ENCODE measurements around the gene VAT1. TPM values are rescaled to one million over a fixed set of nuclear protein-coding genes. Genes with fewer than 3 reads are reported as not detected.

The VAT1 gene
- total and polyA plus RNA-seq, 2 donors (not counting 1 experiment from before 2014, with no cell fraction given), result 20.4 to 90.7 TPM

DNA sequence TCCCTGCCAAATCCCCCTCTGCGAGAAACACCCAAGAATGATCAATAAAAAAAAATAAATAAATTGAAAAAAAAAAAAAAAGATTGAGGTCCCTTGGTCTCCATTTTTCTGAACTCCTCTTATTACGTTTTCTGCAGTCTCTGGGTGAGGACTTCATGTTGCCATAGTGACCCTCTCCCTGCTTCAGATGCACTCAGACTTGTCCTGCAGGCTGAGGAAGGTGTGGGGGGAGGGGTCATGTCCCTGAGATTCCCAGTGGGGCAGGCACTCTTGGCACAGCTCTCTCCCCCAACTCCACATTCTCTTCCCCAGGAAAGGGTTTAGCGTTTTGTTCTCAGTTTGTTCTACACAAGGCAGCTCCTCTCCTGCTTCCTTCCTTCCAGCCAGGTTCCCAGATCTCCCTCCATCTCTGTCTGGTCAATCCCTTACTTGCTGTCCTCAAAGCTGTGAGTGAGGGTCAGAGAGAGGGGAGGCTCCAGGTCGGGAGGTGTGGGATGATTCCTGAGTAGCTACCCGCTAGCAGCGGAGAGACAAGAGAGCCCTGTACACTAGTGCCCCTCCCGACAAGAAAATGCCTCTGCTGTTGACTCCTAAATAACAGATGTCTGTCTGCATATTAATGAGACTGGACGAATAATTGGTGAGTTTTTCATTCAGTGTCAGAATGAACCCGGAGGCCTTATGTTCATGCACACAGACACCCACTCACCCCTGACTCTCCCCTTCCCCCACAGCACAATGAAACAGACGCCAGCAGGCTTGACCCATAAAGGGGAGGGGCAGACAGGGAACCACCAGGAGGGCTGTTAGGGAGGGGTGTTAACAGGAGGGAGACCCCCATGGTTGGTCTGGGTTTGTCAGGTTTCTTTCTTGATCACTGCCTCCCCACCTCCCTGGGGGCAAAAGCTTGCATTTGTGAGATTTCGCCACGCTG lies 12.0 kb upstream of the VAT1 start:
- H3K27me3 Mint-ChIP-seq, result no peaks in the 10 kb centered on the region
- no peak for ATAC-seq (ENCODE audit: low read depth)
- no peaks in the 10 kb centered on the region for H3K36me3 ChIP-seq (replicated peaks in 1 of 2; ENCODE audit: control extremely low read depth in 1 of 2, control insufficient read depth in 1 of 2, extremely low read depth in 1 of 2, insufficient read depth in 2 of 2, low read length in 1 of 2)
- POLR2A ChIA-PET, result no interaction called here
- no peak overlapping the region for H3K27ac Mint-ChIP-seq
- H2AFZ ChIP-seq (ENCODE audit: insufficient read depth, low read depth, low read length, poor library complexity, severe bottlenecking), result no peak overlapping the region
- H3K9me3 Mint-ChIP-seq (ENCODE audit: insufficient read depth), result no peaks in the 10 kb centered on the region
- no peak overlapping the region for H3K4me2 ChIP-seq (replicated peaks; ENCODE audit: low read depth, low read length, poor library complexity, severe bottlenecking)
- no peaks in the 10 kb centered on the region for H3K79me2 ChIP-seq (ENCODE audit: control insufficient read depth, insufficient read depth, low read length)
- H3K4me3 Mint-ChIP-seq, result no peak overlapping the region
- H3K9me3 ChIP-seq (ENCODE audit: control extremely low read depth in 1 of 3, control insufficient read depth in 2 of 3, insufficient read depth in 1 of 3, low read length in 2 of 3), result no peaks in the 10 kb centered on the region
- H3K4me1 ChIP-seq (ENCODE audit: control insufficient read depth in 2 of 2, insufficient read depth in 2 of 2, low read length in 2 of 2), result no peaks in the 10 kb centered on the region
- CTCF ChIA-PET, result no interaction called here
- TF ChIP-seq EZH2 (IDR thresholded peaks at IDR 0.05; ENCODE audit: borderline replicate concordance, insufficient read depth, low read depth, low read length, poor library complexity, severe bottlenecking), result no peak
- TF ChIP-seq, protein P1, sequence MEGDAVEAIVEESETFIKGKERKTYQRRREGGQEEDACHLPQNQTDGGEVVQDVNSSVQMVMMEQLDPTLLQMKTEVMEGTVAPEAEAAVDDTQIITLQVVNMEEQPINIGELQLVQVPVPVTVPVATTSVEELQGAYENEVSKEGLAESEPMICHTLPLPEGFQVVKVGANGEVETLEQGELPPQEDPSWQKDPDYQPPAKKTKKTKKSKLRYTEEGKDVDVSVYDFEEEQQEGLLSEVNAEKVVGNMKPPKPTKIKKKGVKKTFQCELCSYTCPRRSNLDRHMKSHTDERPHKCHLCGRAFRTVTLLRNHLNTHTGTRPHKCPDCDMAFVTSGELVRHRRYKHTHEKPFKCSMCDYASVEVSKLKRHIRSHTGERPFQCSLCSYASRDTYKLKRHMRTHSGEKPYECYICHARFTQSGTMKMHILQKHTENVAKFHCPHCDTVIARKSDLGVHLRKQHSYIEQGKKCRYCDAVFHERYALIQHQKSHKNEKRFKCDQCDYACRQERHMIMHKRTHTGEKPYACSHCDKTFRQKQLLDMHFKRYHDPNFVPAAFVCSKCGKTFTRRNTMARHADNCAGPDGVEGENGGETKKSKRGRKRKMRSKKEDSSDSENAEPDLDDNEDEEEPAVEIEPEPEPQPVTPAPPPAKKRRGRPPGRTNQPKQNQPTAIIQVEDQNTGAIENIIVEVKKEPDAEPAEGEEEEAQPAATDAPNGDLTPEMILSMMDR (IDR thresholded peaks at IDR 0.05), result no peak
- no peaks in the 10 kb centered on the region for H3K4me1 Mint-ChIP-seq
- no peak overlapping the region for H3K9ac ChIP-seq (ENCODE audit: low read length)
- WGBS (ENCODE audit: insufficient coverage), result 80% methylated on average over 4 of the region's 12 CpGs
- intact Hi-C loops (cut with micrococcal nuclease), result no loop called here
- H4K20me1 ChIP-seq (ENCODE audit: control insufficient read depth, insufficient read depth, low read length, poor library complexity, severe bottlenecking), result no peaks in the 10 kb centered on the region
- no peak overlapping the region for H3K4me3 ChIP-seq (ENCODE audit: control extremely low read depth in 1 of 5, extremely low read depth in 1 of 5, insufficient read depth in 1 of 5, low read depth in 2 of 5, low read length in 4 of 5)
- H3K27ac ChIP-seq (ENCODE audit: low read length in 2 of 2), result no peak overlapping the region
- H3K27me3 ChIP-seq (replicated peaks in 1 of 4; ENCODE audit: control extremely low read depth in 1 of 4, control insufficient read depth in 3 of 4, insufficient read depth in 4 of 4, low read length in 3 of 4), result no peaks in the 10 kb centered on the region
- DNase-seq, result no peak

DNA sequence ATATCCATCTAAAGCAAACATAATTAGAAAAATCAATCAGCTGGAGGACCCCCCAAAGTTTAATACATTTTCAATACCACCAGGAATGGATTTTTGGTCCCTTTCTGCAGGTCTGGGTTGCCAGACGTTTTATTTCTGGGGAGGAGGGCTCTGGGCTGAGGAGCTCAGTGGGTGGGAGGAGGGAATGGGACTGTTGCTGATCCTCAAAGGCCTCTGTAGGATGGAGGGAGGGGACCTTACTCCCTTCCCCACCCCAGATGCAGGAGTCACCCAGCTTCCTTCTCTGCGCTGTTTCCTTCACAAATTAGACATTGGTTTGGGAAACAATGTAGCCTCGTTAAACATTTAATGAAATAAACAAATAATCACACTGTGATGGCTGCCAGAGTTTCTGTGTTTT lies 9.5 kb upstream of the VAT1 start:
- no peaks in the 10 kb centered on the region for H3K4me1 Mint-ChIP-seq
- no peak for DNase-seq
- no peaks in the 10 kb centered on the region for H3K4me1 ChIP-seq (ENCODE audit: control insufficient read depth in 2 of 2, insufficient read depth in 2 of 2, low read length in 2 of 2)
- H3K27ac ChIP-seq (ENCODE audit: low read length in 2 of 2), result no peak overlapping the region
- H3K79me2 ChIP-seq (ENCODE audit: control insufficient read depth, insufficient read depth, low read length), result no peaks in the 10 kb centered on the region
- no CpG with 5 or more reads among the region's 3 CpGs for WGBS (ENCODE audit: insufficient coverage)
- TF ChIP-seq, protein P1 (IDR thresholded peaks at IDR 0.05), result no peak
- no peak for TF ChIP-seq EZH2 (IDR thresholded peaks at IDR 0.05; ENCODE audit: borderline replicate concordance, insufficient read depth, low read depth, low read length, poor library complexity, severe bottlenecking)
- H3K27ac Mint-ChIP-seq, result no peak overlapping the region
- no peak overlapping the region for H3K4me2 ChIP-seq (replicated peaks; ENCODE audit: low read depth, low read length, poor library complexity, severe bottlenecking)
- H3K27me3 ChIP-seq (replicated peaks in 1 of 4; ENCODE audit: control extremely low read depth in 1 of 4, control insufficient read depth in 3 of 4, insufficient read depth in 4 of 4, low read length in 3 of 4), result no peaks in the 10 kb centered on the region
- no peaks in the 10 kb centered on the region for H4K20me1 ChIP-seq (ENCODE audit: control insufficient read depth, insufficient read depth, low read length, poor library complexity, severe bottlenecking)
- intact Hi-C loops (cut with micrococcal nuclease), result no loop called here
- no peak overlapping the region for H3K4me3 ChIP-seq (ENCODE audit: control extremely low read depth in 1 of 5, extremely low read depth in 1 of 5, insufficient read depth in 1 of 5, low read depth in 2 of 5, low read length in 4 of 5)
- no peak overlapping the region for H3K9ac ChIP-seq (ENCODE audit: low read length)
- CTCF ChIA-PET, result interaction anchor here (0.8 kb wide), 1 partner anchor 26 kb away, joined by 3 read pairs; the partner anchor contains the start of gene IFI35
- no peak overlapping the region for H2AFZ ChIP-seq (ENCODE audit: insufficient read depth, low read depth, low read length, poor library complexity, severe bottlenecking)
- no peak for ATAC-seq (ENCODE audit: low read depth)
- no peaks in the 10 kb centered on the region for H3K36me3 ChIP-seq (replicated peaks in 1 of 2; ENCODE audit: control extremely low read depth in 1 of 2, control insufficient read depth in 1 of 2, extremely low read depth in 1 of 2, insufficient read depth in 2 of 2, low read length in 1 of 2)
- no peak overlapping the region for H3K4me3 Mint-ChIP-seq
- no peaks in the 10 kb centered on the region for H3K9me3 ChIP-seq (ENCODE audit: control extremely low read depth in 1 of 3, control insufficient read depth in 2 of 3, insufficient read depth in 1 of 3, low read length in 2 of 3)
- no peaks in the 10 kb centered on the region for H3K9me3 Mint-ChIP-seq (ENCODE audit: insufficient read depth)
- H3K27me3 Mint-ChIP-seq, result no peaks in the 10 kb centered on the region
- POLR2A ChIA-PET, result no interaction called here

Data from B cell (primary cell).